Erythroblast (primary cell): Measurements from ENCODE around the gene BMPR2.

Experiments used
- GATA1 ChIP-seq: IDR thresholded peaks from 2 replicates; pipeline ENCODE4 v1.6.1; 2011; ENCODE audit warnings: low read depth, mild to moderate bottlenecking, control low read depth, low read length, moderate library complexity
- POLR2A ChIP-seq: IDR thresholded peaks from 2 replicates; pipeline ENCODE4 v1.6.1; 2011; ENCODE audit warnings: mild to moderate bottlenecking, low read length

DNA sequence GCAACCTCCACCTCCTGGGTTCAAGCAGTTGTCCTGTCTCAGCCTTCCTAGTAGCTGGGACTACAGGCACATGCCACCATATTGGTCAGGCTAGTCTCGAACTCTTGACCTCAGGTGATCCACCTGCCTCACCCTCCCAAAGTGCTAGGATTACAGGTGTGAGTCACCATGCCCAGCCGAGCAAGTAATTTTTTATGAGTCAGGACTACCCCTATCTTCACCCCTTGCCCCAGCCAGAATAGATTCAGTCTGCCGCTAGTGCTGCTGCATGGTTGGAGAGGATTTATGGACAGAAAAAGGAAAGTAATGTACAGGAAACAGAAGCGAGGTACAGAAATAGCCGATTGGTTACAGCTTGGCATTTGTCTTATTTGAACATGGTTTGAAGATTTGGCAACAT is 48.9 kb downstream of the BMPR2 start:
- TF ChIP-seq POLR2A (no peak), GATA1 (no peak)
